ENCODE measurements around the gene CREB3L1.

CREB3L1 gene

GRCh38 chr11:46315783-46316563 is 38.5 kb downstream of the CREB3L1 start:
- ATAC-seq: no peak
- TF ChIP-seq PPARA (CRISPR knock-in tag; IDR thresholded peaks at IDR 0.05; ENCODE audit: borderline replicate concordance) (no peak), TCF4 (CRISPR knock-in tag; IDR thresholded peaks at IDR 0.05; ENCODE audit: borderline replicate concordance) (no peak), ZNF8 (CRISPR knock-in tag; IDR thresholded peaks at IDR 0.05) (no peak)

- no peak for ATAC-seq
- TF ChIP-seq ZNF70 (CRISPR knock-in tag; IDR thresholded peaks at IDR 0.05) (no peak), CSRNP3 (CRISPR knock-in tag; IDR thresholded peaks at IDR 0.05) (no peak), ESRRG (CRISPR knock-in tag; IDR thresholded peaks at IDR 0.05) (no peak), PPARA (CRISPR knock-in tag; IDR thresholded peaks at IDR 0.05; ENCODE audit: borderline replicate concordance) (no peak), ISL1 (CRISPR knock-in tag; IDR thresholded peaks at IDR 0.05) (no peak), OSR1 (CRISPR knock-in tag; IDR thresholded peaks at IDR 0.05) (no peak), SNAI2 (CRISPR knock-in tag; IDR thresholded peaks at IDR 0.05) (no peak), CSDC2 (CRISPR knock-in tag; IDR thresholded peaks at IDR 0.05) (no peak), ZFP30 (CRISPR knock-in tag; IDR thresholded peaks at IDR 0.05) (no peak), BACH2 (CRISPR knock-in tag; IDR thresholded peaks at IDR 0.05; ENCODE audit: borderline replicate concordance) (no peak), ZFP3 (CRISPR knock-in tag; IDR thresholded peaks at IDR 0.05) (no peak), POU6F1 (CRISPR knock-in tag; IDR thresholded peaks at IDR 0.05; ENCODE audit: borderline replicate concordance, low read depth) (no peak), CREB5 (CRISPR knock-in tag; IDR thresholded peaks at IDR 0.05; ENCODE audit: low read depth) (no peak)
Measured at GRCh38 chr11:46319074-46319453, 41.6 kb downstream of the CREB3L1 start.

GRCh38 chr11:46321757-46322156 is 44.3 kb downstream of the CREB3L1 start:
- TF ChIP-seq ZFP30 (CRISPR knock-in tag; IDR thresholded peaks at IDR 0.05): no peak
- no peak for TF ChIP-seq ZNF70 (CRISPR knock-in tag; IDR thresholded peaks at IDR 0.05)
- no peak for TF ChIP-seq ZNF565 (CRISPR knock-in tag; conservative IDR thresholded peaks at IDR 0.05; ENCODE audit: low read depth)
- no peak for TF ChIP-seq ESRRG (CRISPR knock-in tag; IDR thresholded peaks at IDR 0.05)
- no peak for TF ChIP-seq CSRNP3 (CRISPR knock-in tag; IDR thresholded peaks at IDR 0.05)
- TF ChIP-seq PATZ1 (CRISPR knock-in tag; IDR thresholded peaks at IDR 0.05; ENCODE audit: borderline replicate concordance): no peak
- TF ChIP-seq RARB (CRISPR knock-in tag; IDR thresholded peaks at IDR 0.05): no peak
- TF ChIP-seq ARNTL (CRISPR knock-in tag; IDR thresholded peaks at IDR 0.05; ENCODE audit: borderline replicate concordance, low read depth): no peak
- no peak for TF ChIP-seq TCF4 (CRISPR knock-in tag; IDR thresholded peaks at IDR 0.05; ENCODE audit: borderline replicate concordance)
- no peak for TF ChIP-seq CREB5 (CRISPR knock-in tag; IDR thresholded peaks at IDR 0.05; ENCODE audit: low read depth)
- no peak for TF ChIP-seq ZC3H10 (CRISPR knock-in tag; IDR thresholded peaks at IDR 0.05)
- TF ChIP-seq ISL1 (CRISPR knock-in tag; IDR thresholded peaks at IDR 0.05): no peak
- no peak for TF ChIP-seq CSDC2 (CRISPR knock-in tag; IDR thresholded peaks at IDR 0.05)
- no peak for TF ChIP-seq TOX (CRISPR knock-in tag; IDR thresholded peaks at IDR 0.05; ENCODE audit: borderline replicate concordance)
- ATAC-seq: no peak

All from SK-N-SH treated with all-trans-retinoic acid at 6 μM for 48 hours (cell line).